Stimulated activated CD4-positive, alpha-beta T cell treated with anti-CD3 and anti-CD28 coated beads, Interleukin-15, amount 100 ng/mL, for 48 hours (primary cell): ENCODE data around the gene COL15A1.
"Not testable (repeated sequence)": the region's sequence is repeated elsewhere in the genome, so short reads cannot be mapped to it uniquely, and the experiment has no call there.

Experiments used
- DNase-seq, 2 donors: peaks; one replicate each; pipeline ENCODE4 v3.0.0-alpha.2; 2020; ENCODE audit warnings: low read depth in 2 of 2

COL15A1 gene

GRCh38 chr9:98994172-98995058, 50.7 kb downstream of the COL15A1 start:
- DNase-seq = no peak

GRCh38 chr9:98995059-98995671, 51.5 kb downstream of the COL15A1 start:
- no peak for DNase-seq

GRCh38 chr9:98995971-98996504, 52.3 kb downstream of the COL15A1 start:
- no peak for DNase-seq

- no peak for DNase-seq
Observed at GRCh38 chr9:98997604-98998003, 53.9 kb downstream of the COL15A1 start.

GRCh38 chr9:98998441-98999151, 54.9 kb downstream of the COL15A1 start:
- DNase-seq = peak; percentile 25 to 43

- no peak for DNase-seq
Observed at GRCh38 chr9:98999152-98999525, 55.4 kb downstream of the COL15A1 start.

- peak; percentile 11 to 24 for DNase-seq
Observed at GRCh38 chr9:99000476-99001395, 57.0 kb downstream of the COL15A1 start.

GRCh38 chr9:99001892-99002291, 58.2 kb downstream of the COL15A1 start:
- DNase-seq = no peak

- DNase-seq = no peak
Observed at GRCh38 chr9:99002706-99003105, 59.0 kb downstream of the COL15A1 start.

- no peak for DNase-seq
Observed at GRCh38 chr9:99003308-99003707, 59.6 kb downstream of the COL15A1 start.

- no peak for DNase-seq
Observed at GRCh38 chr9:99004115-99004514, 60.4 kb downstream of the COL15A1 start.

GRCh38 chr9:99004717-99005460, 61.2 kb downstream of the COL15A1 start:
- no peak for DNase-seq

- DNase-seq = no peak
Observed at GRCh38 chr9:99005651-99006050, 61.9 kb downstream of the COL15A1 start.

GRCh38 chr9:99006511-99006910, 62.8 kb downstream of the COL15A1 start:
- DNase-seq = no peak

GRCh38 chr9:99006979-99007378, 63.3 kb downstream of the COL15A1 start:
- no peak for DNase-seq

GRCh38 chr9:99008203-99008602, 64.5 kb downstream of the COL15A1 start:
- DNase-seq = no peak

- not testable (repeated sequence) for DNase-seq
Observed at GRCh38 chr9:99010393-99010792, 66.7 kb downstream of the COL15A1 start.

- no peak for DNase-seq
Observed at GRCh38 chr9:99011161-99011709, 67.5 kb downstream of the COL15A1 start.

GRCh38 chr9:99012957-99013512, 69.3 kb downstream of the COL15A1 start:
- DNase-seq = peak in 1 of 2 donors; percentile 14

GRCh38 chr9:99013550-99013949, 69.8 kb downstream of the COL15A1 start:
- DNase-seq = no peak
